NCI-H2171 (cell line): ENCODE measurements around the gene C16orf92.
A peak's percentile ranks its signal among the peaks of the same experiment; 100 is the strongest.
"Not testable (repeated sequence)": the region's sequence is repeated elsewhere in the genome, so short reads cannot be mapped to it uniquely, and the experiment has no call there.

Source experiments
- DNase-seq: peaks from one replicate; lab custom pipeline; 2025; lab: John Stamatoyannopoulos, UW

Gene C16orf92

DNA sequence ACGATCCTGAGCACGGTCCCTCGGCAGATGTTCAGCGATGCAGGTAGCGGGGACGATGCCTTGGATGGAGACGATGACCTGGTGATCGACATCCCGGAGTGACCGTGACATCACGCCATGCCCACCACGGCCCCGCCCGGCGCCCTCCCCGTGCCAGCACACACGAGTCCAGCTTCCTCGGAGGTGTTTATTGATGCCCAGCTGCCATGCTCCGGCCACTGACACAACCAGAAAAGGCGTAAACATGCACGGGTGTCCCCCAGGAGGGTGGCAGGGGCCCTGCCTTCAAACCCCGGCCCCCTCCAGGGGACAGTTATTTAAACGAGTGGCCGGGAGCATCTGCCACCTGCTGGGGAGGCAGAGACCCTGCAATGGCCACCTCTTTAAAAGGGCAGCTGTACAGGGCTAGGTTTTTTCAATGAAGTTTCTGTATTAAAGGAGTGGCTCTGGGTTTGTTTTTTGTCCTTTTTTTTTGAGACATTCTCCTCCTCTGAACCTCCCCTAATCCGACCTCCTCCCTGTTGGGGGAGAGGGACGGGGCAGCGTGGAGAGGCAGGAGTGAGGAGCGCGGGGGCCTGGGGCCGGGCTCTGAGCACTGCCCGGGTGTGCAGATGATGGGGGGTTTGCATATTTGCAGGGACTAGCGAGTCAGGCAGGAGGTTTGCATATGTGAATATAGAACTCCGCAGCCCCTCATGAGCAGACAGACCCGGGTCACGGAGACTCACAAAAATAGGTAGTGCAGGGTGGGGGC is 17.5 kb upstream of the C16orf92 start:
- no peak for DNase-seq

DNA sequence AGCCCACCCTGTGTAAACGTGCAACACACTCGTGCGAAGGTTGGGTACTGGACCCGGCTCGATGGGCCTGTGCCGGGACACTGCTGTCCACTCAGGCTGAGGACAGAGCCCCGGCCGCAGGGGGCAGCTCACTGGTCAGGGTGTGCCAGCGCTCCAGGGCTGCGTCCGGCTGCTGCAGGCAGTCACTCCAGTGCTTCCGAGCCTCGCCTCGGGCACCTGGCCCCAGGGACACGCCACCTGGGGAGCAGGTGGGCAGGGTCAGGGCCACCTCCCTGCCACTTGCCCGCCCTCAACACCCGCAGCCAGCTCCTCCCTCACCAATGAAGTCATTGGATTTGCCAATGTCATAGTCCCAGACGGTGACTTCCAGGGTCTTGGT is 16.9 kb upstream of the C16orf92 start:
- DNase-seq = no peak

DNA sequence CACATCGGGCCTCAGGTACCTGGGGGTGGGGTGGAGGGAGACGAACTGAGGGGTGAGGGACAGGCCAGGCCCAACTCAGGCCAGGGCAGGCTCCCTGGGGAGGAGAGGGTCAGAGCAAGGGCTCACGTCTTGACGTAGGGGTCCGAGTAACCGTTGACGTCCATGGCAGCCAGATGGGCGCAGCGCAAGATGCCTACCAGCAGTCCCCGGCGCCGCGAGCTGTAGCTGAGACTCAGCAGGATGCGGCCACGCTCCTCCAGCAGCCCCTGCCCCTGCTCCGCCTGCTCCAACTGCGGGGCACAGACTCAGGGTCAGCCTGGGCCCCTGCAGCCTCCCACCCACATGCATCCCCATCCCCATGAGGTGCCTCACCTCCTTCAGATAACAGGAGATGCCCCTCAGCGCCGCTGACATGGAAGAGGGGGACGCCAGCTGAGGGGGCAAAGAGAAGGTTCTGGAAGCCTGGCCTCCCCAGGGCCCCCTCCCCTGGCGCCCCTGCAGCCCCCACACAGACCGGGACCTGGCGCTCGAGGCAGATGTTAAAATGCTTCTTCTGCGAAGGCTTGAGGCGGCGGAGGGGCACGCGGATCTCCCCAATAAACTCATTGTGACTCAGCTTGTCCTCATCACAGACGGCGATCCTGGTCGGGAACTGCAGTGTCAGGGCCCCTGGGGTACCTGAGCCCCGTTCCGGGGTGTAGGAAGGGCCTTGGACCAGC is 16.2 kb upstream of the C16orf92 start:
- no peak for DNase-seq

DNA sequence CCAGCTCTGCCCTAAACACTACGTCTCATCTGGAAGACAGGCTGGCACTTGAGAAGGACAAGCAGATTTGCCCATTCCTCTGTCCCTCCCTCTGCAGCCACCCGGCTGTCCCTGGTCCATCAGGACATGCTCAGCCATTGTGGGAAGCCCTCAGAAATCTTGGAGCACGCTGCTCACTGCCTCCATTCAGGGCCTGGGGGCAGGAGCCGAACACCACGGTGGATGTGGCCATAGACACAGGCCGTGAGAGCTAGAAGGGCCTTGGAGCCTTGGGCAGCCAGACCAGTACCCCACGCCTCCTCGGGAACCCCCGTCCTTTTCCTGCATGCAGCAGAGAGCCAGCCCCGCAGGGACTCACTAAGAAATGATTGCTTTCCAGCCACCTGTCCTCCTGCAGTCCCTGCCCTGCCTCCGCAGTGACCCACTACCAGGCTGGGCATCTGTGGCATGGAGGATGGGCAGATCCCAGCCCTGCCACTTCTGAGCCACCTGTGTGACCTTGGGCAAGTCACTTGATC is 15.6 kb upstream of the C16orf92 start:
- no peak for DNase-seq

DNA sequence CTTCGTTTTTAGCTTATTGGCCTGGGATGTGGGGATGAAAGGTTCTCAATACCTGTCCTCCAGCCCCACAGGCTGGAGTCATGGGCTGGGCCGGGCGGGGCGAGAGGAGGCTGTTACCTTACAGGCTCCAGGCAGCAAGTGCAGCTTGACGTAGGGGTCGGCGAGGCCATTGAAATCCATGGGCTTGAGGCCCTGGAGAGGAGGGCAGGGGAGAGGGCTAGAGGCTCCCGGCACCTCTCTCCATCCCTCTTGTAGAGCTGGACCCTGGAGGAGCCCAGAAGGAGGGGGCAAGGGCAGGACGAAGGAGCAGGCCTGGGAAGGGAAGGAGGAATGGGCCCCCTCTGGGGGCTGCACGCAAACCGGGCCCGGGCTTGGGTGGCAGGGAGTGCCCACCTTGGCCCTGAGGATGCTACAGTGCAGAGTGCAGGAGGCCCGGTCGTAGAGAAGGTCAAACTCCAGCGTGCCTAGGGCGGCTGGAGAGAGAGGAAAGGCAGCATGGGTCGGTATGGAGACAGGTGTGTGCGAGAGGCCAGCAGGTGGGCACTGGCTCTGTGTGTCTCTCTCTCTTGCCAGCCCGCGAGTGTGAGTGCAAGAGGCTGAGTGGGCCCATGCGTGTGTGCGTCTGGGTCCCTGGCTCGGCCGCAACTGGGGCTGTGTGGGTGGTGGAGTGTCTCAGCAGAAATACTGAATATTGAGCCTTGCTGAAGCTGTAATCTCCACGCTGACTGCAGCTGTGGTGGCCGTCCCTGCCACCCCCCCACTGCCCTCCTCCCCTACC is 13.7 kb upstream of the C16orf92 start:
- no peak for DNase-seq

DNA sequence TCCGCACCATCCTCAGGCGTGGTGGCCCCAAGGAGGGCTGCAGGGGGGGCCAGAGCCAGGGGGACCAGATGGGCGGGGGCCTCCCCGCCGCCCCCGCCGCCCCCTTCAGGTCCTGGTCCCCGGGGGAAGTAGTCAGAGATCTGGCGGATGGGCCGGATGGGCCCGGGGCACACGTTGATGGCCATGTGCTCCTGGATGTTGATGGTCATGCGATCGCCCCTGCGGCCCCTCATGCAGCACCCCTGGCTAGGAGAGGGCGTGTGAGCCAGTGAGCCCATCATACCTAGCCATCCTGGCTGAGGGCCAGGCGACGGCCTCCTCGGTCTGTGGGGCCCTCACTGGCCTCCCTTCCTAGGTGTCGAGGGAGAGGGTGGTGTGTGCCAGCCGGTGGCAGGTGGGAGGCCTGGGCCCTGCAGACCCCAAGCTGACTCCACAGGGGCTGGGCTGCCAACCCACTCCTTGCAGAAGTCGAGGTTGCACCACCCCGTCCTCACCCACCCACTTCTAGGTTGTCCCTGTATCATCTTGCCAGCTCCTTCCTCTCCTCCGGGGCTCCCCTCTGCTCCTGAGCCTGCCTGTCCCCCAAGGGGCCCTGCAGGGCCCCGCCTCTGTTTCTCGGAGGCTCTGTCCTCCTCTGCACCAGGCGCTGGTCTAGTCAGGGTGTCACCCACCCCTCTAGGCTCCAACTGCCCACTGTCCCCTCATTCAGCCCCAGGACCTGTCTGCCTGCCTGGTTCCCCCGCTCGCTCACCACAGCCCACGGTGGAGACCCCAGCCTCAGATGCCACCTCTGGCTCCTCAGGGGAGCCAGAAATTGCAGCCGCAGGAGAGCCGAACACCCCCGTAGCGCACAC is 12.8 kb upstream of the C16orf92 start:
- no peak for DNase-seq

DNA sequence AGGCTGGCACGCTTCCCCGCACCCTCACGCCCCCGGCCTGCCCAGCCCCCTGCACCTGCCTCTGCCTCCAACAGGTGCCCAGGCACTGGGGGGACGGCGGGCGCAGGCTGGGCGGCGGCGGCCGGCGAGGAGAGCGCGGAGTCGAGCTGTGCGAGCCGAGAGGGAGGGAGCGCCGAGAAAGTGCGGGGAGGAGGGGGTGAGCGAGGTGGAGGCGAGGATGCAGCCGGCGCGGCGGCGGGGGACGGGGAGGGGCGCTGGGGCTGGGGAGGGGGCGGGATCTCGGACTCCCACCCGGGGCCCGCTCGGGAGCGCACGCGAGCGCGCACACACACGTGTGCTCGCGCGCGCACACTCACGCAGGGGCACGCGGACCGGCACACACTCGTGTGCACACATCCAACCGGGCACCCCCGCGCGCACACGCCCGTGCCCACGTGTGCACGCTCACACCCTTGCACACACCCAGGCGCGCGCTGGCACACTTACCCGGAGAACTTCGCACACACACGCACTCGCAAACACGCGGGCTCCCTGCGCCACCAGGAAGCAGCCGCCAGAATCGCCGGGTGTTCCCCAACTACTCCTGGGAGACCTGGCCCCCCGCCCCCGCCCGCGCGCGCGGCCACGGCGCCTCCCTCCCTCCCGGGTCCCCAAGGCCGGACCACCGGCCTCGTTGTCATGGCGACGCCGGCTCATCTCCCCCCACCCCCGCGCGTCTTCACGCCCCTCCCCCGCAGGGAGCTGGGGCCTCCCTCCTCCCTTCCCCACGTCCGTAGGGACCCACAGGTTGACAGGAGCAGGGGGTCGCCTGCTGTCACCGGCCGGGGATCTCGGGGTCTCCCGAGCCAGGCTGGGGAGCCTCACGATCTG is 11.9 kb upstream of the C16orf92 start, which contains the start of gene DOC2A:
DOC2A (minus strand) TSS at position 184 of the 870 bp plus-strand sequence. CDS start 805 bp downstream, outside the sequence.
- DNase-seq = peak; percentile 70

DNA sequence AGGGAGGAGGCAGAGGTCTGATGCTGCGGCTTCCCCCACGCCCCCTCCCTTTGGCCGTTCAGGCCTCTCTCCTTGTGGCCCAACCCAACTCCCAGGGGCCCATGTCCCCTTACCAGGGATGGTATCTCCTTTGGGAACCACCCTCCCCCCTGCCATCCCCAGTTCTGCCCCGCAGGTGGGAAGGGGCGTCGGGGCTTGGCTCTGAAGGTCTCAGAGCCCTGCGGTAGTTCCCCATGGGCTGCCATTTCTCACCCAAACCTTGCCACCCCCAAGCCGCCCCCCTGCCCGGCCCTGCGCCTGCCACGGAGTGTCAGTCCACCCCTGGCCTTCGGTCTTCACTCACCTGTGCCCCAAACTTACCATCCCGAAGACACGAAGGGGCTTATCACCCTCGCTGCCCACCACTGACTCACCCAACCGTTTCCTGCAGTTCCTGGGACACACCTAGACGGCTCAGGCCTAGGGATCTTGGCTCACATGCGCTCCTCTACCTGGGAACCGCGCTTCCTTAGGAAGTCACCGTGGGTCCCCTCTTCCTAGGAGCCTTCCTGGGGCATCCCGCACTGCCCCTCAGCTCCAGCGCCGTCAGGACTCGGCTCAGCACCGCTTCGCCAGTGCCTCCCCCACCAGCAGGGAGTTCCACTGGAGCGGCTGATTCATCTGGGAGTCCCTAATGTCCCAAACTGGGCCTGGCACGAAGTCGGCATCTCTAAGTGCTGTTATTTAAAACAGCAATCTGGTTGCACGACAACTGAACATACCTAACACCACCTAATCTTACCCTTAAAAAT is 11.1 kb upstream of the C16orf92 start:
- no peak for DNase-seq

DNA sequence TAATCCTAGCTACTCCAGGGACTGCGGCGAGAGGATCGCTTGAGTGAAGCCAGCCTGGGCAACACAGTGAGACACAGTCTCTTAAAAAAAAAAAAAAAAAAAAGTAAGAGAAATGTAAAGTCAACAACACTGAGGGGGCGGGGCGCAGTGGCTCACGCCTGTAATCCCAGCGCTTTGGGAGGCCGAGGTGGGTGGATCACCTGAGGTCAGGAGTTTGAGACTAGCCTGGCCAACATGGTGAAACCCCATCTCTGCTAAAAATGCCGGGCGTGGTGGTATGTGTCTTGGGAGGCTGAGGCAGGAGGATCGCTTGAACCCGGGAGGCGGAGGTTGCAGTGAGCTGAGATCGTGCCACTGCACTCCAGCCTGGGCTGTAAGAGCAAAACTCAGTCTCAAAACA is 10.4 kb upstream of the C16orf92 start:
- DNase-seq = not testable (repeated sequence)

DNA sequence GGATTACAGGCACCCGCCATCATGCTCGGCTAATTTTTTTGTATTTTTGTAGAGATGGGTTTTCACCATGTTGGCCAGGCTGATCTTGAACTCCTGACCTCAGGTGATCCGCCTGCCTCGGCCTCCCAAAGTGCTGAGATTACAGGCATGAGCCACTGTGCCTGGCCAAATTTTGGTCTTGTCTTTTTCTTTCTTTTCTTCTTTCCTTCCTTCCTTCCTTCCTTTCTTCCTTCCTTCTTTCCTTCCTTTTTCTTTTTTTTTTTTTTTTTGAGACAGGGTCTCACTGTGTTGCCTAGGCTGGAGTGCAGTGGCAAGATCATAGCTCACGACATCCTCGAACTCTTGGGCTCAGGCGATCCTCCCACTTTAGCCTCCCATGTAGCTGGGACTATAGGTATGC is 7.5 kb upstream of the C16orf92 start:
- DNase-seq = not testable (repeated sequence)

DNA sequence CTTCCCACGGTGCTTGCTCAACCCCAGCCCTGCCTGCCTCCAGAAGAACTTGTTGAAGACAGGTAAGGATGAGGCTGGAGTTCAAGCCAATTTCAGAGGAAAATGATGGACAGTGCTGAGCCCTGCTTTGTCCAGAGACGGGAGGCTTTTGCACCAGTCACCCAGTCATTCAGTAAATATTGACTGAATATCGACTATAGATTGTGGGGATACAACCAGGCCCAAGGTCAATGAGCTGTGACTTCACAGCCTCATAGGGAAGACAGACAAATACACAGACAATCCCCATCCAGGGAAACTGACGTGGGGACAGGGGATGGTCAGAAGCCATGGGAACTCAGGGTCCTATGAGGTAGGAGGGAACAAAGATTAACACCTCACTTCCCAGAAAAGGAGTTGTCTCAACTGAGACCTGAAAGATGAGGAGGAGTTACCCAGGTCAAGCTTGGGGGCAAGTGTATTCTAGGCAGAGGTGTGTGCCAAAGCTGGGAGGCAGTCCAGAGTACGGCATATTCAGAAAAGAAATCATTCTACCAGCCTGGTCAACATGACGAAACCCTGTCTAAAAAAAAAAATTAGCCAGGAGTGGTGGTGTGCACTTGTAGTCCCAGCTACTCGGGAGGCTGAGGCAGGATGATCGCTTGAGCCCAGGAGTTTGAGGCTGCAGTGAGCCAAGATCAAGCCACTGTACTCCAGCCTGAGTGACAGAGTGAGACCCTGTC is 6.3 kb upstream of the C16orf92 start:
- no peak for DNase-seq

DNA sequence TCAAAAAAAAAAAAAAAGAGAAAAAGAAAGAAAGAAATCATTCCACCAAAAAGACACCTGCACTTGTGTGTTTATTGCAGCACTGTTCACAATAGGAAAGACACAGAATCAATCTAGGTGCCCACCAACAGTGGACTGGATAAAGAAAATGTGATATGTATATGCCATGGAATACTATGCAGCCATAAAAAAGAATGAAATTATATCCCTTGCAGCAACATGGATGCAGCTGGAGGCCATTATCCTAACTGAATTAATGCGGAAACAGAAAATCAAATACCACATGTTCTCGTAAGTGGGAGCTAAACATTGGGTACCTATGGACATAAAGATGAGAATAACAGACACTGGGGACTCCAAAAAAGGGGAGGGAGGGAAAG is 5.7 kb upstream of the C16orf92 start:
- no peak for DNase-seq

DNA sequence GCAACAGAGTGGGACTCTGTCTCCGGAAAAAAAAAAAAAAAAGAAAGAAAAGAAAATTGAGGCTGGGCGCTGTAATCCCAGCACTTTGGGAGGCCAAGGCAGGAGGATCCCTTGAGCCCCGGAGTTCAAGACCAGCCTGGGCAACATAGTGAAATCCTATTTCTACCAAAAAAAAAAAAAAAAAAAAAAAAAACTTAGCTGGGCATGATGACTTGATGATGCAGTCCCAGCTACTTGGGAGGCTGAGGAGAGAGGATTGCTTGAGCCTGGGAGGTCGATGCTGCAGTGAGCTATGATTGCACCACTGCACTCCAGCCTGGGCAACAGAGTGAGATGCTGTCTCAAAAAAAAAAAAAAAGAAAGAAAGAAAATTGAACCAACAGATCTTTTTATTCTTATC is 5.1 kb upstream of the C16orf92 start:
- not testable (repeated sequence) for DNase-seq

DNA sequence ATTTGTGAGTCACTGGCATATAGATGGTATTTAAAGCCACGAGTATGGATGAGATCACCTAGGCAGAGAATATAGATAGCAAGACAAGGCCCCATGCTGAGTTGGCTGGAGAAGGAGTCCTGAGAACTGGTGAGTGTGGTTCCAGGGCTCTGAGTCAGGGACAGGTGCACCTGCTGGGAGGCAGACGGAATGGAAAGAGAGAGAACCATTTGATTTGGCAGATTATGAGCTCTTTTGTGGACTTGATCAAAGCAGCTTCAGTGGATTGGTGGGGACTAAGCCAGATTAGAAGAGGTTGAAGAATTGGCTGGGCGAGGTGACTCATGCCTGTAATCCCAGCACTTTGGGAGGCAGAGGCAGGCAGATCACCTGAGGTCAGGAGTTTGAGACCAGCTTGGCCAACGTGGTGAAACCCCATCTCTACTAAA is 4.3 kb upstream of the C16orf92 start:
- DNase-seq = no peak

DNA sequence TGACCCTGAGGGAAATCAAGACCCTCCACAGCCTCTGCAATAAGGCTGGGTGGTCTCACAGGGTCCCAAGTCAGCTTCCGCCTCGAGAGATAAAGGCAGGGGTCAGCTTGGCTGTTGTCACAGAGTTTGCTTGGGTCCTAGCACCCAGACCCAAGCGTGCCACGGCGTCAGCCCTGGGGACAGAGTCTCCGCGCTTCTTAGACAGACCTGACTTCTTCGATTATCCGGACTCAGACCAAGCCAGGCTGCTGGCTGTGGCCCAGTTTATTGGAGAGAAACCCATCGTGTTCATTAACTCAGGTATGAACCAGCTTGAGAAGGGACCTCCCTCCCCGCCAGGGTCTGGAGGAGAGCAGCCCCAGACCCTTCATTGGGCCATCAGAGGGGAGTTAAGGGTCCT is 588 bp downstream of the C16orf92 start:
- no peak for DNase-seq

DNA sequence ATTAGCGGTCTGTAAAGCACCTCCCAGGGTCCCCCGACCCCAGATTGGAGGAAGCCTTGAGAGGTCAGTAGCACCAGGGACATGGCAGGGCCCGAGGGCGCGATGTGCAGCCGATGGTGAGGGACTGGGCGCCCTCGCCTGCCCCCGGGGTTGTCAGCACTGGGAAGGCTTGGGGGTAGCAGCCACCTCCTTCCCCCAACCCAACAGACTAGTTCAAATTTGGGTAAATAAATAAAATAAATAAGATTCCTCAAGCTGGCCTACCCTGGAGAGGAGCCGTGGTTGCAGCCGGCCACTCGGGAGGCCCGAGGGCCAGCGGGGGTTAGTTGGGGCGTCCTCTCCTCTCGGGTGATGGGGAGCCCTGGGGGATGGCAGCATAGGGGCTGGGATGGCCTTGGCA is 1.5 kb downstream of the C16orf92 start:
- DNase-seq = no peak

DNA sequence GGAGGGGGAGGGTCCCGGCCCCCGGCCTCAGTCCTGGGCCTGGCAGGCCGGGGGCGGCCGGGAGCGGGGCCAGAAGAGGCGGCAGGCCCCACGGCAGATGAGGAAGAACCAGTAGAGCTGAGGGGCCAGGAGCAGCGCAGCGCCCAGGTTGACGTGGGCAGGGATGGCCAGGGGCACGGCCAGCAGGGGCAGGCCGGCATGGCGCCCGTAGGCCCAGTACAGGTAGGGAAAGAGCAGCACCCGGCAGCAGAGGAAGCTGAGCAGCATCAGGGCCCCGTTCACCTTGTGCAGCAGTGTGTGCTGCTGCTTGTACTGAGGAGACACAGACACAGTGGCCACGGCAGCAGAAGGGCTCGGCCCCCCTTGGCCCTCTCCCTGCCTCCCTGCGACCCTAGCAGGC is 2.2 kb downstream of the C16orf92 start:
- no peak for DNase-seq

DNA sequence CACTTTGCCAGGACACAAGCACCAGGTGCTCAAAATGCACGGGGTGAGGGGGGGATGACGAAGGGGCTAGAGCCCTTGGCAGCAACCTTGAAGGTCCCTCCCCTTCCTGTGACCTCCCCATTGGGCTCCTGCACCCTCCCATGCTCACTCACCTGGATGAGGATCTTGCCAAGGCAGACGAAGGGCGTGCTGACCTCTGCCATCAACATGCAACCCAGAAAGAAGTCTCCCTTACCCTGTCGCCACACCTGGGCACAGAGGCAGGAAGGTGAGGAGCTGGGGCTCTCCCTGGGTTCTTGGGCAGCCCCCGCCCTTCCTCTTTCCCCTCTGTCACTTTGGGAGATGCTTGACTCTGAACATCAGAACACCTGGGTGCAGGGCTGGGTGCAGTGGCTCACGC is 2.6 kb downstream of the C16orf92 start:
- DNase-seq = no peak

DNA sequence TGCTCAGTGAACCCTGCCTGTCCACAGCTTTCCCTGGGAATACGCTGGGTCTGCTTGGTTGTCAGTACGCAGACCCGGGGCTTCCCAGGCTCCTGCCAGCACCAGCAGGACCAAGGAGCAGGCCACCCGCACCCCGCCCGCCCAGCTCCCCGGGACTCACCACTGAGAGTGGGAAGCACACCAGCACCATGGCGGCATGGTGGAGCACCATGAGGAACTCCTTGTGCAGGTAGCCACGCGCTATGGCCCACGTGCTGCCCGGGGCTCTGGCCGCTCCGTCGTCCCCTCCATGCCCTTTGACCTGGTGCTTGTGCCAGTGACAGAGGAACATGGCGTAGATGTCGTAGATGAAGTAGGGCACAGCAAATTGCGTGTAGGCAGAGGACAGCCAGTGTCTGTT is 3.5 kb downstream of the C16orf92 start:
- DNase-seq = no peak
